D721Med (cell line): ENCODE measurements around the gene MAP4.

Source experiments
- DNase-seq: peaks from one replicate; pipeline ENCODE4 v3.0.0; 2011; ENCODE audit warnings: low spot score; ENCODE audit not compliant: insufficient read length
- FAIRE-seq: peaks from 2 replicates; lab custom pipeline; 2011; peaks lifted over from hg19 to GRCh38; lab: Jason Lieb, UNC
- CTCF ChIP-seq: IDR thresholded peaks from 2 replicates; pipeline ENCODE4 v1.5.1; 2012; ENCODE audit warnings: mild to moderate bottlenecking, control low read depth; ENCODE audit not compliant: insufficient read depth; ENCODE audit errors: missing control alignments

The MAP4 gene

GRCh38 chr3:47855461-47856383 is 160.5 kb downstream of the MAP4 start:
- DNase-seq = no peak
- FAIRE-seq = no peak
- no peak for TF ChIP-seq CTCF

GRCh38 chr3:47854720-47855455 is 161.3 kb downstream of the MAP4 start:
- FAIRE-seq (no peak), DNase-seq (no peak)
- TF ChIP-seq CTCF = no peak

GRCh38 chr3:47854267-47854666 is 161.9 kb downstream of the MAP4 start:
- DNase-seq (no peak), FAIRE-seq (no peak)
- TF ChIP-seq CTCF = no peak

- no peak for TF ChIP-seq CTCF
- no peak for DNase-seq
- FAIRE-seq = no peak
Observed at GRCh38 chr3:47852604-47853602, 163.3 kb downstream of the MAP4 start.

- FAIRE-seq = no peak
- DNase-seq = no peak
- TF ChIP-seq CTCF = no peak
Observed at GRCh38 chr3:47851888-47852603, 164.2 kb downstream of the MAP4 start.
